SHP77 (cell line): ENCODE measurements around the gene RFX7.
"Not testable (repeated sequence)": the region's sequence is repeated elsewhere in the genome, so short reads cannot be mapped to it uniquely, and the experiment has no call there.

ENCODE experiments used
- DNase-seq, 2 experiments: peaks; one replicate each; lab custom pipeline; 2025; lab: John Stamatoyannopoulos, UW

The RFX7 gene

GRCh38 chr15:56243163-56244037 is at the start of gene RFX7:
Gene RFX7 (minus strand): TSS chr15:56243879. CDS start chr15:56243285, 594 bp downstream.
- peak; percentile 46 to 77 for DNase-seq

- no peak for DNase-seq
These were observed 49.1 kb upstream of the RFX7 start for GRCh38 chr15:56292546-56293316.

- no peak for DNase-seq
These were observed 48.1 kb upstream of the RFX7 start for GRCh38 chr15:56291741-56292140.

- no peak for DNase-seq
These were observed 42.5 kb upstream of the RFX7 start for GRCh38 chr15:56286213-56286612.

- DNase-seq = no peak
These were observed 37.5 kb upstream of the RFX7 start for GRCh38 chr15:56281145-56281544.

- no peak for DNase-seq
These were observed 30.0 kb upstream of the RFX7 start for GRCh38 chr15:56273724-56274123.

GRCh38 chr15:56272454-56272853 is 28.8 kb upstream of the RFX7 start:
- DNase-seq = no peak

- not testable (repeated sequence) for DNase-seq
These were observed 22.8 kb upstream of the RFX7 start for GRCh38 chr15:56266465-56266864.

GRCh38 chr15:56261854-56262509 is 18.3 kb upstream of the RFX7 start:
- no peak for DNase-seq

- not testable (repeated sequence) for DNase-seq
These were observed 13.6 kb upstream of the RFX7 start for GRCh38 chr15:56257306-56257705.

GRCh38 chr15:56254265-56254664 is 10.6 kb upstream of the RFX7 start:
- no peak for DNase-seq

- no peak for DNase-seq
These were observed 8.7 kb upstream of the RFX7 start for GRCh38 chr15:56252386-56252785.

GRCh38 chr15:56251315-56252095 is 7.8 kb upstream of the RFX7 start:
- DNase-seq = no peak

- DNase-seq = no peak
These were observed 6.9 kb upstream of the RFX7 start for GRCh38 chr15:56250626-56251025.

- DNase-seq = peak; percentile 17 to 68
These were observed 5.4 kb upstream of the RFX7 start for GRCh38 chr15:56249092-56249491.

GRCh38 chr15:56248311-56248992 is 4.8 kb upstream of the RFX7 start:
- no peak for DNase-seq

- DNase-seq = no peak
These were observed 3.6 kb upstream of the RFX7 start for GRCh38 chr15:56247266-56247665.

- peak; percentile 90 for DNase-seq
These were observed 2.5 kb upstream of the RFX7 start for GRCh38 chr15:56245871-56246814.

- peak; percentile 43 to 70 for DNase-seq
These were observed 1.3 kb upstream of the RFX7 start for GRCh38 chr15:56244811-56245576.
